SK-N-SH treated with all-trans-retinoic acid at 6 μM for 48 hours (cell line): ENCODE data around the gene GRIK3.

Source experiments
- ARNTL ChIP-seq: fragments of 450-650 bp; formaldehyde crosslinking; IDR thresholded peaks from 2 replicates; pipeline ENCODE4 v1.5.0; 2020; ENCODE audit warnings: low read depth, mild to moderate bottlenecking, moderate library complexity, borderline replicate concordance
- BACH2 ChIP-seq: fragments of 250-450 bp; sonication (Bioruptor Pico); IDR thresholded peaks from 2 replicates; pipeline ENCODE4 v1.9.0; 2021; ENCODE audit warnings: mild to moderate bottlenecking, borderline replicate concordance
- CSDC2 ChIP-seq: fragments of 250-450 bp; sonication (Bioruptor Pico); IDR thresholded peaks from 2 replicates; pipeline ENCODE4 v1.5.0; 2020; ENCODE audit warnings: mild to moderate bottlenecking, moderate library complexity
- ESRRG ChIP-seq: fragments of 250-450 bp; sonication (Bioruptor Pico); IDR thresholded peaks from 2 replicates; pipeline ENCODE4 v1.6.1; 2021; ENCODE audit warnings: mild to moderate bottlenecking
- PPARA ChIP-seq: fragments of 250-450 bp; sonication (Bioruptor Pico); IDR thresholded peaks from 2 replicates; pipeline ENCODE4 v1.5.0; 2020; ENCODE audit warnings: mild to moderate bottlenecking, borderline replicate concordance
- TOX ChIP-seq: fragments of 250-450 bp; sonication (Bioruptor Pico); IDR thresholded peaks from 2 replicates; pipeline ENCODE4 v1.8.0; 2021; ENCODE audit warnings: mild to moderate bottlenecking, moderate library complexity, borderline replicate concordance
- ZFP3 ChIP-seq: fragments of 250-450 bp; sonication (Bioruptor Pico); IDR thresholded peaks from 2 replicates; pipeline ENCODE4 v1.5.0; 2020; ENCODE audit warnings: mild to moderate bottlenecking, moderate library complexity
- ZNF8 ChIP-seq: fragments of 450-650 bp; formaldehyde crosslinking; IDR thresholded peaks from 2 replicates; pipeline ENCODE4 v1.5.0; 2020; ENCODE audit warnings: mild to moderate bottlenecking, moderate library complexity
- TF ChIP-seq, protein P1 (sequence below): fragments of 250-450 bp; sonication (Bioruptor Pico); IDR thresholded peaks from 2 replicates; pipeline ENCODE4 v1.8.0; 2021; ENCODE audit warnings: low read depth, mild to moderate bottlenecking, moderate library complexity, borderline replicate concordance

DNA sequence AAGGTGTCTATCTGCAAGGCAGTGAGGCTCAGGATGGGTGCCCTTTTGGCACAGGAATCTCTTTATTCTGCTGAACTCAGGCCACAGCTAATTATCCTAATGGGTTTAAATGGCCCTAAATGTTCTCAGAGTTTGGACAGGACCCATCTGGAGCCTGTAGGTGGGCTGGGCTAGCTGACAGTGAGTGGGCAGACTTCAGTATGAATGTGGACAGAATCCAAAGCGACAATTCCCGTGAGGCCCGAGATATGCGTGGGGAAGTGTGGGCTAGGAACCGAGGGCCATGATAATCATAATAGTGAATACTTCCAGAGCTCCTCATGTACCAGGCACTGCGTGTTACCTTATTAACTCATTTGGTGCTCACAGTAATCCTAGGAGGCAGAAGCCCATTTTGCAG, 165.3 kb downstream of the GRIK3 start:
- TF ChIP-seq ZNF8 = no peak
- TF ChIP-seq CSDC2 (CRISPR knock-in tag) = no peak
- no peak for TF ChIP-seq ESRRG (CRISPR knock-in tag)
- no peak for TF ChIP-seq PPARA (CRISPR knock-in tag)
- TF ChIP-seq, protein P1, sequence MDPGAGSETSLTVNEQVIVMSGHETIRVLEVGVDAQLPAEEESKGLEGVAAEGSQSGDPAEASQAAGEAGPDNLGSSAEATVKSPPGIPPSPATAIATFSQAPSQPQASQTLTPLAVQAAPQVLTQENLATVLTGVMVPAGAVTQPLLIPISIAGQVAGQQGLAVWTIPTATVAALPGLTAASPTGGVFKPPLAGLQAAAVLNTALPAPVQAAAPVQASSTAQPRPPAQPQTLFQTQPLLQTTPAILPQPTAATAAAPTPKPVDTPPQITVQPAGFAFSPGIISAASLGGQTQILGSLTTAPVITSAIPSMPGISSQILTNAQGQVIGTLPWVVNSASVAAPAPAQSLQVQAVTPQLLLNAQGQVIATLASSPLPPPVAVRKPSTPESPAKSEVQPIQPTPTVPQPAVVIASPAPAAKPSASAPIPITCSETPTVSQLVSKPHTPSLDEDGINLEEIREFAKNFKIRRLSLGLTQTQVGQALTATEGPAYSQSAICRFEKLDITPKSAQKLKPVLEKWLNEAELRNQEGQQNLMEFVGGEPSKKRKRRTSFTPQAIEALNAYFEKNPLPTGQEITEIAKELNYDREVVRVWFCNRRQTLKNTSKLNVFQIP (CRISPR knock-in tag) = no peak
- TF ChIP-seq BACH2 (CRISPR knock-in tag) = no peak
- TF ChIP-seq ARNTL (CRISPR knock-in tag) = no peak
- TF ChIP-seq TOX (CRISPR knock-in tag) = no peak
- TF ChIP-seq ZFP3 (CRISPR knock-in tag) = no peak
